Esophagus muscularis mucosa (tissue), 4 donors: ENCODE data around the gene MECR. TPM values are rescaled to one million over a fixed set of nuclear protein-coding genes. Genes with fewer than 3 reads are reported as not detected.

ENCODE experiments used
- DNase-seq: peaks from one replicate; pipeline ENCODE4 v3.0.0-alpha.2; 2017; ENCODE audit errors: extremely low spot score
- H3K27ac ChIP-seq, 4 donors: fragments of 200-600 bp; sonication (generic); replicated peaks in 1 of 4; 1 replicate in 3 of 4; 2 replicates in 1 of 4; pipeline ENCODE4 v1.5.1; 2016 to 2019; ENCODE audit warnings: mild to moderate bottlenecking in 1 of 4
- H3K27me3 ChIP-seq, 4 donors: fragments of 200-600 bp; sonication (generic); one replicate each; pipeline versions ENCODE4 v1.5.1 to v1.6.0; 2016 to 2019
- H3K36me3 ChIP-seq, 4 donors: fragments of 200-600 bp; sonication (generic); one replicate each; pipeline ENCODE4 v1.5.1; 2016 to 2019
- H3K4me1 ChIP-seq, 4 donors: fragments of 200-600 bp; sonication (generic); one replicate each; pipeline ENCODE4 v1.5.1; 2016 to 2019
- H3K4me3 ChIP-seq, 4 donors: fragments of 200-600 bp; sonication (generic); 1 replicate in 2 of 4; 2 replicates in 2 of 4; pipeline ENCODE4 v1.5.1; 2016 to 2019; ENCODE audit warnings: mild to moderate bottlenecking in 4 of 4, moderate library complexity in 1 of 4
- H3K9me3 ChIP-seq, 4 donors: fragments of 200-600 bp; sonication (generic); 1 replicate in 3 of 4; 2 replicates in 1 of 4; pipeline ENCODE4 v1.5.1; 2016 to 2019
- CTCF ChIP-seq, 3 experiments: fragments of 200-600 bp in 2 of 3; fragments of 450-650 bp in 1 of 3; sonication (generic) in 2 of 3; IDR thresholded peaks; one replicate each; pipeline ENCODE4 v1.5.1; 2017 to 2019; ENCODE audit warnings: antibody characterized with exemption in 3 of 3, mild to moderate bottlenecking in 2 of 3, moderate library complexity in 1 of 3
- EP300 ChIP-seq: sonication (generic); formaldehyde crosslinking; IDR thresholded peaks from one replicate; pipeline ENCODE4 v1.6.1; 2017; ENCODE audit warnings: antibody characterized with exemption
- POLR2A ChIP-seq: fragments of 450-650 bp; IDR thresholded peaks from one replicate; pipeline ENCODE4 v1.6.1; 2017; ENCODE audit warnings: antibody characterized with exemption, moderate library complexity, mild to moderate bottlenecking, low read depth
- POLR2AphosphoS5 ChIP-seq, 2 donors: sonication (generic); formaldehyde crosslinking; IDR thresholded peaks; one replicate each; pipeline ENCODE4 v1.6.1; 2017; ENCODE audit warnings: antibody characterized with exemption in 2 of 2
- WGBS: methylation state at CpG from one replicate; pipeline ENCODE4 v1.1.5; 2018; 5-methylcytosine and 5-hydroxymethylcytosine counted together
- intact Hi-C: fragments of 100-400 bp; cut with DNase I; formaldehyde crosslinking; loops from one replicate; pipeline ENCODE4 v1.15.1; 2023
- small RNA-seq, 3 donors: library from RNA; depleted of rRNA; stranded (forward); fragments of <200 nt; gene quantifications; one replicate each; pipeline ENCODE3, GENCODE V24; 2016
- total RNA-seq, 4 donors: library from RNA; depleted of rRNA; stranded (reverse); fragments of >200 nt; gene quantifications; one replicate each; pipeline versions ENCODE4 v1.1.0 to v1.2.1, GENCODE V29; 2016

The MECR gene
- total RNA-seq, 4 donors from 2014 or later = 15.4 to 20.2 (median 18.6) TPM

DNA sequence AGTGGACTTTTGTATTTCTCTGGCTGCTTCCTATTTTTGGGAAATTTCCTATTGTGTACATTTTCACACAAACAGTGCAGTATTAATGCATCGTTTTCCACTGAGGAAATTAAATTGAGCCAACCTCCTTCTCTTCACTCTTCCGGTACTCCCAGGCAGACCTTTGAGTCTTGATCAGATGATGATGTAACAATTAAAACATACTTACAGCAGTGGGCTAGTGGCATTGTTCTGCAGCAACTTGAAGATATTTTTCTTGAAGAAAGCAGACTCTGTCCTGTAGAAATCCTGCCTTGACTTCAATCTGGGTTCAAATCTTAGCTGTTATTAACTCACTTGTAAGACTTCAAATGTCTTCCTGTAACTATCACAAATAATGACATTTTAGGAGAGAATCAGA lies 88.0 kb downstream of the MECR start:
- 93% methylated on average over 2 of the region's 2 CpGs for WGBS
- H3K36me3 ChIP-seq = peaks cover 12 to 42% (median 36%) of the 10 kb centered on the region in 4 donors
- H3K27me3 ChIP-seq = no peaks in the 10 kb centered on the region
- no peak overlapping the region for H3K27ac ChIP-seq
- TF ChIP-seq POLR2A = no peak
- no peak for TF ChIP-seq EP300
- no peak for TF ChIP-seq CTCF (IDR thresholded peaks at IDR 0.05)
- no peak for TF ChIP-seq POLR2AphosphoS5 (IDR thresholded peaks at IDR 0.05)
- H3K4me3 ChIP-seq = no peak overlapping the region
- no peaks in the 10 kb centered on the region for H3K9me3 ChIP-seq
- DNase-seq = no peak
- intact Hi-C loops = no loop called here
- H3K4me1 ChIP-seq = peaks cover 9 to 13% (median 11%) of the 10 kb centered on the region in 4 donors

Small RNAs within 50 kb of the gene (small RNA-seq; reads per million reads assigned to genes)
- 0 reads per million in 3 donors for gene RF02271

Other genes with a start within 250 kb of the MECR start
- gene TMEM200B, start 107.0 kb downstream of the MECR start, total RNA-seq = 10 to 100 TPM; 14.5 to 44.8 (median 28.2) TPM
- gene SRSF4, start 49.0 kb downstream of the MECR start, total RNA-seq = 100 to 1,000 TPM in 2 of 4 donors, 10 to 100 TPM in 2; 90.3 to 113 (median 98.3) TPM
- 10 to 100 TPM; 19.5 to 32.7 (median 27.5) TPM for gene PTPRU, start 5.6 kb upstream of the MECR start, total RNA-seq